AG09309 (cell line): ENCODE data around the gene USP2.

Source experiments
- DNase-seq: peaks from one replicate; pipeline ENCODE4 v3.0.0-alpha.2; 2010; ENCODE audit warnings: low read depth
- H3K4me3 ChIP-seq: 2 replicates; pipeline ENCODE4 v1.5.1; 2011; ENCODE audit warnings: mild to moderate bottlenecking, low read depth, low read length, moderate library complexity; ENCODE audit not compliant: control insufficient read depth
- CTCF ChIP-seq: IDR thresholded peaks from 2 replicates; pipeline ENCODE4 v1.5.1; 2011; ENCODE audit warnings: mild to moderate bottlenecking, low read depth, low read length, inconsistent platforms; ENCODE audit not compliant: insufficient read depth, control insufficient read depth; ENCODE audit errors: missing control alignments

USP2 gene

DNA sequence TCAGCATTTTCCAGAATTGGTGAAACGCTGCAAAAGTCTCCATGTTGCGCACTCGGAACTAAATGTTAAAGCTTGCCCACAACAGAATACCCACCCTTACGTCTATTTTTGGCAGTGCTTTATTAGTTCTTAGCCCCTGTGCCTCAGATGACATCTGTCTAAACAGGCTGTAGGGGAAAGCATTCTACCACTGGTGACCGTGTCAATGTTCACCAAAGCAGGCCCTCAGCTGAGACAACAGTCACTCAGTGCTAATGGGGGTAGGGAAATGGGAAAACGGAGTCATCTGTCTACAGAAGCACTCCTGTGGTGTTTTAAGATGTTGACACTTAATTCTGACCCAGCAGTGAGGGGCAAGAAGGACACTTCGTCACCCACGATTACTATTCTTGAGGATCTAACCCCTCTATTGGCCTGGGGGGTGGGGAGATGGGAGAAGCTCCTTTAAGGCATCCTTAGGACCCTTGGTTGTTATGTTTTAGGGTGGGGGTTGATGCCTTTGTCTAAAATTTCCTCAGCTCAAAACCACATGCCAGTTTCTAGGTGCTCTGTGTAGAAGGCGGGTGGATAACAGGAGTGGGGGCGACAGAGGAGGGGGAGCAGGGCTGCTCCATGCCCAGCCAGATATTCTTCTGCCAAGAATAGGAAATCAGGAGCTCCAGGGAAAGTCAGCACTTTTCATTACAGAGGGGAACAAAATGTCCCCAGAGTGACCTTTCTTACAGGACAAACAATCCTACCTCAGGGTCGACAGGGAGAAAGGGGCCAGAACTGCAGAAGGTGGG is 19.4 kb downstream of the USP2 start:
- H3K4me3 ChIP-seq = no peak overlapping the region
- TF ChIP-seq CTCF = no peak
- DNase-seq = no peak

GRCh38 chr11:119361056-119361787 is 20.3 kb downstream of the USP2 start:
- H3K4me3 ChIP-seq = no peak overlapping the region
- DNase-seq = peak; percentile 46
- no peak for TF ChIP-seq CTCF

- no peak for TF ChIP-seq CTCF
- no peak for DNase-seq
- H3K4me3 ChIP-seq = no peak overlapping the region
Measured at GRCh38 chr11:119359365-119360214, 21.9 kb downstream of the USP2 start.

GRCh38 chr11:119357074-119357473 is 24.4 kb downstream of the USP2 start:
- TF ChIP-seq CTCF = no peak
- no peak for DNase-seq
- H3K4me3 ChIP-seq = peak overlapping the region; percentile 56

GRCh38 chr11:119356349-119357031 is 25.0 kb downstream of the USP2 start:
- TF ChIP-seq CTCF = peak; percentile 78
- H3K4me3 ChIP-seq = peak overlapping the region; percentile 56
- no peak for DNase-seq
